Activated CD8-positive, alpha-beta T cell treated with anti-CD3 and anti-CD28 coated beads for 36 hours (primary cell): ENCODE results near the gene METTL25. TPM values are rescaled to one million over a fixed set of nuclear protein-coding genes. Genes with fewer than 3 reads are reported as not detected.

Source experiments
- ATAC-seq: fragments of 200-7000 bp; cut with Tn5 transposase; one replicate; pipeline ENCODE4 v1.10.0; 2021; ENCODE audit warnings: mild to moderate bottlenecking, moderate library complexity
- CTCF ChIA-PET: fragments of 350-600 bp; sonication (Branson Sonifier 250); formaldehyde crosslinking; loops from one replicate; lab custom pipeline; 2021; ENCODE audit warnings: antibody characterized with exemption; lab: Charles Lee
- POLR2A ChIA-PET: fragments of 350-600 bp; sonication (Branson Sonifier 250); formaldehyde crosslinking; loops from one replicate; lab custom pipeline; 2021; ENCODE audit warnings: antibody characterized with exemption; lab: Charles Lee
- DNase-seq: peaks from one replicate; pipeline ENCODE4 v3.0.0-alpha.2; 2020
- H3K27ac Mint-ChIP-seq: one replicate; pipeline ENCODE4 v1.8.0; 2021; ENCODE audit warnings: mild to moderate bottlenecking, mixed read lengths
- H3K27me3 Mint-ChIP-seq: one replicate; pipeline ENCODE4 v1.8.0; 2021; ENCODE audit warnings: mixed read lengths
- H3K36me3 Mint-ChIP-seq: one replicate; pipeline ENCODE4 v1.8.0; 2021; ENCODE audit warnings: low read depth, mixed read lengths
- H3K4me1 Mint-ChIP-seq: one replicate; pipeline ENCODE4 v1.8.0; 2021; ENCODE audit warnings: low read depth, mixed read lengths
- H3K4me3 Mint-ChIP-seq: one replicate; pipeline ENCODE4 v1.8.0; 2021; ENCODE audit warnings: mild to moderate bottlenecking, moderate library complexity, mixed read lengths
- H3K9me3 Mint-ChIP-seq: one replicate; pipeline ENCODE4 v1.8.0; 2021; ENCODE audit warnings: mixed read lengths
- CTCF ChIP-seq: fragments of 200-600 bp; IDR thresholded peaks from one replicate; pipeline ENCODE4 v1.8.0; 2022; ENCODE audit warnings: antibody characterized with exemption, mild to moderate bottlenecking
- intact Hi-C: fragments of 100-400 bp; cut with micrococcal nuclease; formaldehyde crosslinking; loops from one replicate; pipeline ENCODE4 v1.10.0; 2022
- total RNA-seq, 2 experiments: library from RNA; stranded (reverse); gene quantifications; one replicate each; pipeline ENCODE4 v1.2.3, GENCODE V29; 2021

METTL25 gene
- total RNA-seq, 2 experiments from 2014 or later, result 4.6 to 6.6 TPM

GRCh38 chr12:82411546-82412230 lies 53.4 kb downstream of the METTL25 start:
- no peaks in the 10 kb centered on the region for H3K27me3 Mint-ChIP-seq
- DNase-seq, result no peak
- ATAC-seq, result no peak
- no peaks in the 10 kb centered on the region for H3K4me1 Mint-ChIP-seq
- ChIA-PET POLR2A (no interaction called here), CTCF (no interaction called here)
- no peaks in the 10 kb centered on the region for H3K36me3 Mint-ChIP-seq
- intact Hi-C loops, result no loop called here
- H3K4me3 Mint-ChIP-seq, result no peak overlapping the region
- no peak for TF ChIP-seq CTCF
- H3K27ac Mint-ChIP-seq, result no peak overlapping the region
- no peaks in the 10 kb centered on the region for H3K9me3 Mint-ChIP-seq

- DNase-seq (no peak), ATAC-seq (no peak)
- Mint-ChIP-seq H3K4me3 (no peak overlapping the region), H3K36me3 (no peaks in the 10 kb centered on the region), H3K9me3 (no peaks in the 10 kb centered on the region), H3K4me1 (no peaks in the 10 kb centered on the region), H3K27me3 (no peaks in the 10 kb centered on the region), H3K27ac (no peak overlapping the region)
- CTCF ChIA-PET, result no interaction called here
- TF ChIP-seq CTCF, result no peak
- POLR2A ChIA-PET, result no interaction called here
- intact Hi-C loops, result no loop called here
Observed at GRCh38 chr12:82412246-82412645, 53.9 kb downstream of the METTL25 start.

- Mint-ChIP-seq H3K27me3 (no peaks in the 10 kb centered on the region), H3K36me3 (peaks cover 3% of the 10 kb centered on the region), H3K4me1 (no peaks in the 10 kb centered on the region), H3K4me3 (no peak overlapping the region), H3K9me3 (no peaks in the 10 kb centered on the region), H3K27ac (no peak overlapping the region)
- no peak for TF ChIP-seq CTCF
- ChIA-PET CTCF (no interaction called here), POLR2A (no interaction called here)
- intact Hi-C loops, result no loop called here
- DNase-seq (no peak), ATAC-seq (no peak)
Observed at GRCh38 chr12:82414044-82414443, 55.7 kb downstream of the METTL25 start.

DNA sequence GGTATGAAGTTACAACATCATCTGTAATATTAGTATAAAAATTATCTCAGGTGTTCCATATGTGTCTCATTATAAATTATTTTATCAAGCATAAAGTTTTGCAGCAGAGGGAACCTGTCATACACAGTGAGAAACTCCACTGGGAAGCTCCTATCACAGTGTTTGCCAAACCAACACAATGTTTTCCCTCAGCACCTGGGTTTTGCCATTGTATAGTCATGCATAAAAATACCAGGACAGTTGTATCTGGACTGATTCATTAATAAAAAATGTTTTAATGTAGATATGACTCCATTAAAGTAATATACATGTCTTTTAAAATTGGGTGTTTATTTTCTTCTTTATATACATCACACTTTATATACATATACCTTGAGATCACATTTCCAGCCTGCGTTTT lies 56.6 kb downstream of the METTL25 start:
- intact Hi-C loops, result no loop called here
- CTCF ChIA-PET, result no interaction called here
- no peak overlapping the region for H3K27ac Mint-ChIP-seq
- no peak overlapping the region for H3K4me3 Mint-ChIP-seq
- ATAC-seq (no peak), DNase-seq (no peak)
- peaks cover 4% of the 10 kb centered on the region for H3K36me3 Mint-ChIP-seq
- no peaks in the 10 kb centered on the region for H3K9me3 Mint-ChIP-seq
- POLR2A ChIA-PET, result no interaction called here
- H3K27me3 Mint-ChIP-seq, result no peaks in the 10 kb centered on the region
- H3K4me1 Mint-ChIP-seq, result no peaks in the 10 kb centered on the region
- no peak for TF ChIP-seq CTCF

- ATAC-seq (no peak), DNase-seq (no peak)
- H3K9me3 Mint-ChIP-seq, result no peaks in the 10 kb centered on the region
- no peak overlapping the region for H3K27ac Mint-ChIP-seq
- H3K27me3 Mint-ChIP-seq, result no peaks in the 10 kb centered on the region
- H3K4me3 Mint-ChIP-seq, result no peak overlapping the region
- no peaks in the 10 kb centered on the region for H3K4me1 Mint-ChIP-seq
- intact Hi-C loops, result no loop called here
- POLR2A ChIA-PET, result no interaction called here
- CTCF ChIA-PET, result no interaction called here
- no peak for TF ChIP-seq CTCF
- peaks cover 7% of the 10 kb centered on the region for H3K36me3 Mint-ChIP-seq
Observed at GRCh38 chr12:82415402-82415801, 57.1 kb downstream of the METTL25 start.
